Activated T-helper 1 cell treated with anti-CD3 and anti-CD28 coated beads, Interleukin-12 subunit alpha, Interleukin-12 subunit beta, Interleukin-2, Interleukin-4 antibody, amounts not matched to agents 30 ng/mL and 10 ng/mL and 1 ng/mL, durations not matched to agents 14 hours and 24 hours and 36 hours (primary cell): ENCODE data around the gene KDM4C. TPM values are rescaled to one million over a fixed set of nuclear protein-coding genes. Genes with fewer than 3 reads are reported as not detected.
A peak's percentile ranks its signal among the peaks of the same experiment; 100 is the strongest.

Source experiments
- DNase-seq: peaks from one replicate; pipeline ENCODE4 v3.0.0; 2021; ENCODE audit warnings: low spot score
- H3K27ac Mint-ChIP-seq: one replicate; pipeline ENCODE4 v1.8.0; 2021; ENCODE audit warnings: mild to moderate bottlenecking, mixed read lengths
- H3K27me3 Mint-ChIP-seq: one replicate; pipeline ENCODE4 v1.8.0; 2022; ENCODE audit warnings: mild to moderate bottlenecking, moderate library complexity, mixed read lengths; ENCODE audit not compliant: insufficient read depth
- H3K36me3 Mint-ChIP-seq: one replicate; pipeline ENCODE4 v1.8.0; 2021; ENCODE audit warnings: low read depth, mixed read lengths
- H3K4me1 Mint-ChIP-seq: one replicate; pipeline ENCODE4 v1.8.0; 2021; ENCODE audit warnings: low read depth, mixed read lengths
- H3K4me3 Mint-ChIP-seq: one replicate; pipeline ENCODE4 v1.8.0; 2021; ENCODE audit warnings: mild to moderate bottlenecking, moderate library complexity, mixed read lengths
- H3K9me3 Mint-ChIP-seq: one replicate; pipeline ENCODE4 v1.8.0; 2021; ENCODE audit warnings: mixed read lengths
- intact Hi-C: fragments of 100-400 bp; cut with micrococcal nuclease; formaldehyde crosslinking; loops from one replicate; pipeline ENCODE4 v1.15.1; 2024
- total RNA-seq: library from RNA; stranded (reverse); gene quantifications from 2 replicates; pipeline ENCODE4 v1.2.3, GENCODE V29; 2022

Gene KDM4C
- total RNA-seq, 1 donor from 2014 or later = 35.9 TPM

DNA sequence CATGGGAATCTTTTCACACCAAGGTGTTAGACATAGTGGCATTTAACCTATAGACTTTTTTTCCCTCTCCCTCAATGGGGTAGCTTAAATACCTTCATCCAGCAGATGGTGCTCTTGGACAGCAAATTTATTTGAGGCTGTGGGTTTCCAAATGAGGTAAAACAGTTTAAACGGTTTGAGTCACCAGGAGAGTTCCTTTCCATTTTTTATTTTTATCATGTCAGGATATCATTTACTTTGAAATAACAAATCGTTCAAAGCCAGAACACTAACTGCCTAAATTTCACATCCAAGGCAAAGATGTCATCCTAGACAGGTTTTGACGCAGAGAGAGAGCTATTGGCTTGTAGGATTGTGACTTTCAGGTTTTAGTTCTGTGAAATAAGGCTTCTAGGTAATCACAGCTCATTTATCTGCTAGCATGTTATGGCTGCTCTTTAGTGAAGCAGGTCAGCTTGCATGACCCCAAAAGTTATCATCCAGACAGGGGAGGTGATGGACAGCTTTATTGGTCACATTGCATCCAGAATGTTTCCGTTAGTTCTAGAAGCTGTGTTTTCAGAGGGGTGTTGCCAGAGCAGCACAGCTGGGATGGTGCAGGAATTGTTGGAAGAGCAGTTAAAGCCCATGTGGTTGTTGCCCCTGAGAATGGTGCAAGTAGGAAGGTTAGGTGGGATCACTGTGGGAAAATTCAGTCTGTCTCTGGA lies 69.8 kb downstream of the KDM4C start:
- Mint-ChIP-seq H3K9me3 (no peaks in the 10 kb centered on the region), H3K4me1 (peaks cover 10% of the 10 kb centered on the region), H3K27me3 (no peaks in the 10 kb centered on the region), H3K4me3 (no peak overlapping the region), H3K36me3 (peaks cover 22% of the 10 kb centered on the region), H3K27ac (peak overlapping the region; percentile 57)
- DNase-seq = peak; percentile 27
- intact Hi-C loops = loop anchor here (1.0 kb wide), 4 partner anchors 67 to 707 kb away; no protein-coding TSS in a partner anchor

DNA sequence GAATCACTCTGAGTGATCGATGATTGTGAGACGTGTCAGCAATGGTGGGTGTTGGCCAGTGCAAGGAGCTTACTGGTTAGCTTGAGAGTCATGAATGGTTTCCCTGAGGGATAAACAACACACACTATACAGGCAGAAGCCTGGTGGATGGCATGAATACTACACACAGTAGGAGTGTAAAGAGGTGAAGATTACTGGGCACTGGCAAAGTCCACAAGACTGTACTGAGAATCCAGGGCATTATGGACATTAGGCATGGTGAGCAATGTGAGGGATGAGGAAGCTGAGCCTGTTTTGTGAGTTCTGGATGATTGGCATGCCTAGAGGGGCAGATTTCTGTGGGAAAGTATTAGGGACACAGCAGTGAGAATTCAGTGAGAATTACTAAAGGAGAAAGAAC lies 71.3 kb downstream of the KDM4C start:
- intact Hi-C loops = no loop called here
- Mint-ChIP-seq H3K4me1 (peaks cover 10% of the 10 kb centered on the region), H3K27ac (no peak overlapping the region), H3K9me3 (no peaks in the 10 kb centered on the region), H3K27me3 (no peaks in the 10 kb centered on the region), H3K36me3 (peaks cover 14% of the 10 kb centered on the region), H3K4me3 (no peak overlapping the region)
- DNase-seq = no peak

DNA sequence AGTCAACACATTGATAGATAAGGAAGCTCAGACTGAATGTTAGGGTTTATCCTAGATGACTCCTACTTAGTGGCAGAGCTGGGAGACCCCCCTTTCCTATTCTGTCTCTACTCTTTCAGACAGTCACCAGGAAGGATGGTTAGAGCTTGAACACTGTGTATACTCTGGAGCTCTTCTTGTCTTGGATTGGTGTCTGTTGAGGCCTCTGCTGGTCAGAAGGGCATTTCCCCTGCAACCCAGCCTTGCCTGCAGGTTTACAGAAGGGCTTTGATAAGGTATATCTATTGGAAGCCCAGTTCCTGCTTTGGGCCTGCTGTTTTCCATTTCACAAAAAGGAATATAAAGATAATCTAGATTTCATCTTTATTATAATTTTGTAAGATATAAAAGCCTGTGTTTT lies 71.8 kb downstream of the KDM4C start:
- Mint-ChIP-seq H3K9me3 (no peaks in the 10 kb centered on the region), H3K36me3 (peaks cover 14% of the 10 kb centered on the region), H3K27ac (no peak overlapping the region), H3K27me3 (no peaks in the 10 kb centered on the region), H3K4me1 (peaks cover 10% of the 10 kb centered on the region), H3K4me3 (no peak overlapping the region)
- intact Hi-C loops = no loop called here
- no peak for DNase-seq

DNA sequence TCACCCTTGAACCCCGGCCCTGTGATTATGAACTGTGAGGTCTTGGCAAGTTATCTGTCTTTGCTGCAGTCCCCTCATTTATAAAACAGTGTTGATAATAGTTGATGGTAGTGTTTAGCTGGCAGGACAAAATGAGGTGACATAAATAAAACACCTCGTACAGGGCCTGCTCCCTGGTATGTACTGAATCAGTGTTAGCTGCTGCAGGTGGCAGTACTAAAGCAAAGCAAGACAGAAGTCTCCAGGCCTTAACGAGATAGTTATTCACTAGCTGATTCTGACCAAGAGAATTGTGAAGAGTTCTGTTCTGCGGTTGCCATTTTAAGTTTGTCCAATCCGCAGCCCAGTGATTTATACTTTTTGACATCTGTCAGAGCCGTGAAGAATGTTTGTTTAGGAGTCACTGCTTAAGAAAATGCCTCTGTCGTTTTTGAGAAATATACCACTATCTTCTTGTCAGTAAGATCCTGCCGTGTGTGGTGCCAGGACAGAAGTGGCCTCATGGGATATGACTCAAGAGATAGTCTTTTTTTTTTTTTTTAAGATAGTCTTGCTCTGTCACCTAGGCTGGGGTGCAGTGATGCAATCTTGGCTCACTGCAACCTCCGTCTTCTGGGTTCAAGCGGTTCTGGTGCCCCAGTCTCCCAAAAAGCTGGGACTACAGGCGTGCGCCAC lies 75.9 kb downstream of the KDM4C start:
- peaks cover 31% of the 10 kb centered on the region for H3K36me3 Mint-ChIP-seq
- H3K9me3 Mint-ChIP-seq = peaks cover 4% of the 10 kb centered on the region
- no peak overlapping the region for H3K4me3 Mint-ChIP-seq
- H3K4me1 Mint-ChIP-seq = no peaks in the 10 kb centered on the region
- no peak for DNase-seq
- H3K27ac Mint-ChIP-seq = no peak overlapping the region
- intact Hi-C loops = no loop called here
- H3K27me3 Mint-ChIP-seq = no peaks in the 10 kb centered on the region

DNA sequence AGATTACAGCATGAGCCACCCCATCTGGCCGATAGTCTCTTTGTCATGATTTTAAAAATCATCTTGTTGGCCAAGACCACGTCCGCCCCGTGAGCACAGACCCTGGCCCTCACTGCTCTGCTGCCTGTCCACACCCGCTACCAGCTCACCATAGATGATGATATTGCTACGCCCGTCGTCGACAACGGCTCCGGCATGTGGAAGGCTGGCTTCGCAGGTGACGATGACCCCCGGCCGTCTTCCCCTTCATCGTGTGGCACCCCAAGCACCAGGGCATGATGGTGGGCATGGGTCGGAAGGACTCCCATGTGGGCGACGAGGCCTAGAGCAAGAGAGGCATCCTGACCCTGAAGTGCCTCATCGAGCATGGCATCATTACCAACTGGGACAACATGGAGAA lies 76.5 kb downstream of the KDM4C start:
- Mint-ChIP-seq H3K4me3 (no peak overlapping the region), H3K27ac (no peak overlapping the region), H3K9me3 (peaks cover 4% of the 10 kb centered on the region), H3K36me3 (peaks cover 31% of the 10 kb centered on the region), H3K27me3 (no peaks in the 10 kb centered on the region), H3K4me1 (no peaks in the 10 kb centered on the region)
- no peak for DNase-seq
- intact Hi-C loops = no loop called here

DNA sequence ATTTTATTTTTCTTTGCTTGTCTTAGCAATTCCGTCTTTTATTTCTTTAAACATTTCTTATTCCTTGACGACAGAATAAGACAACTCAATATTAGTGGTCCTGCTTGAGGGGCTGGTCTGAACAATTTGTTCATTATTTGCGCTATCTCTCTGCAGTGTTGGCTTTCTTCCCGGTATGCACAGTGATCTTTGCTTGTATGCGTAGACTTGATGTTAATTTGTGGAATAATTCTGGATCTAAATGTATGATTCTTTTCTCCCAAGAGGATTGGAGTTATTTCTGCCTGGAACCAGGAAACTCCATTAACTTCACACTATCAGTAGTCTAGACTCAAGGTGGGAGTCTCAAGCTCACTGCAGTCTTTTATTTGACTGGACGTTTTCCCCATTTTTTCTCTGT lies 80.4 kb downstream of the KDM4C start:
- H3K36me3 Mint-ChIP-seq = peaks cover 25% of the 10 kb centered on the region
- no peak overlapping the region for H3K27ac Mint-ChIP-seq
- no peak for DNase-seq
- H3K9me3 Mint-ChIP-seq = peaks cover 4% of the 10 kb centered on the region
- intact Hi-C loops = no loop called here
- no peaks in the 10 kb centered on the region for H3K4me1 Mint-ChIP-seq
- no peaks in the 10 kb centered on the region for H3K27me3 Mint-ChIP-seq
- H3K4me3 Mint-ChIP-seq = no peak overlapping the region

DNA sequence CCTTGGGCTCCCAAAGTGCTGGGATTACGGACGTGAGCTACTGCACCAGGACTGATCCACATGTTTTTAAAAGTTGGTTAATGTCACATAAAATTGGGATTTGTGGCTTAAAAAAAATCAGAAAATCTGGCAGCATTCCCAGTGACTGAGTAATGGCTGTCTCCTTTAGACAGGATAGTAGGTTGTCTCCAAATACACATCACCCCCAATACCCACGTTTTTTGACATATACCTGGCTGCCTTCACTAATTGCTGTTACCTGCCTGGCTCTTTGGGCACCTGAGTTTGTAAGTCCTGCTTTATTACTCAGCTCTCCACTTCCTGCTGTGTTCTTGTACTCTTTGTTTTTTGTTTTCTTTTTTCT lies 84.8 kb downstream of the KDM4C start:
- Mint-ChIP-seq H3K36me3 (peaks cover 7% of the 10 kb centered on the region), H3K9me3 (no peaks in the 10 kb centered on the region), H3K27me3 (no peaks in the 10 kb centered on the region), H3K4me1 (no peaks in the 10 kb centered on the region), H3K4me3 (no peak overlapping the region), H3K27ac (no peak overlapping the region)
- intact Hi-C loops = no loop called here
- no peak for DNase-seq

DNA sequence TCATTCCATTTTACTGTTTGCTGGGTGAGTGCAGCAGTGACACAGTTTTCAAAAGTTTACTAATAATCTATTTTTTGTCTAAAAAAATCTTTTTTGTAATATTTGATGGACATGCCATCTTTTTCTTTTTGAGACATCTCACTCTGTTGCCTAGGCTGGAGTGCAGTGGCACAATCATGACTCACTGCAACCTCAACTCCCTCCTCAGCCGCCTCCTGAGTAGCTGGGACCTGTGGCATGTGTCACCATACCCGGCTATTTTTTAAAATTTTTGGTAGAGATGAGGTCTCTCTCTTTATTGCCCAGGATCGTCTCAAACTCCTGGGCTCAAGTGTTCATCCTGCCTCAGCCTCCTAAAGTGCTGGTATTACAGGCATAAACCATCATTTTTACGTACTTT lies 86.0 kb downstream of the KDM4C start:
- H3K36me3 Mint-ChIP-seq = peaks cover 2% of the 10 kb centered on the region
- no peak overlapping the region for H3K4me3 Mint-ChIP-seq
- H3K27me3 Mint-ChIP-seq = no peaks in the 10 kb centered on the region
- no peaks in the 10 kb centered on the region for H3K4me1 Mint-ChIP-seq
- DNase-seq = no peak
- no peaks in the 10 kb centered on the region for H3K9me3 Mint-ChIP-seq
- H3K27ac Mint-ChIP-seq = no peak overlapping the region
- intact Hi-C loops = no loop called here

DNA sequence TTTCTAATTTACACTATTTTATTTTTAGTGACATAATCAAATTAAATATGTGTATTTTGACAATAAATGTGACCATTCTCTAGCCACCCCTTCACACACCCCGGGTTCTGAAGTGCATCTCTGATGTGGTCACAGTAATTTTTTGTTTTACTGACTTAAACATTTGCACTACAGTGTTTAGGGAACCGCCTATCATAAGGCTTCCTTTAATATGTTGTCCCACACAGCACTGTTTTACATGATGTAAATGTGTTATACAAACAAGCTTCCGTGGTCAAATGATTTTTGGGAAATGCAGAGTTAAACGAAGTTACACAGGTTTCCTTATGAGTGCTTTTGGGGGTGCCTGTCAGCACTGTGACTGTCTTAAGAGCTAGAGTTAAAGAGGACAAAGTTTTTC lies 86.5 kb downstream of the KDM4C start:
- intact Hi-C loops = no loop called here
- Mint-ChIP-seq H3K4me1 (no peaks in the 10 kb centered on the region), H3K36me3 (peaks cover 3% of the 10 kb centered on the region), H3K9me3 (no peaks in the 10 kb centered on the region), H3K4me3 (no peak overlapping the region), H3K27ac (no peak overlapping the region), H3K27me3 (no peaks in the 10 kb centered on the region)
- DNase-seq = no peak

DNA sequence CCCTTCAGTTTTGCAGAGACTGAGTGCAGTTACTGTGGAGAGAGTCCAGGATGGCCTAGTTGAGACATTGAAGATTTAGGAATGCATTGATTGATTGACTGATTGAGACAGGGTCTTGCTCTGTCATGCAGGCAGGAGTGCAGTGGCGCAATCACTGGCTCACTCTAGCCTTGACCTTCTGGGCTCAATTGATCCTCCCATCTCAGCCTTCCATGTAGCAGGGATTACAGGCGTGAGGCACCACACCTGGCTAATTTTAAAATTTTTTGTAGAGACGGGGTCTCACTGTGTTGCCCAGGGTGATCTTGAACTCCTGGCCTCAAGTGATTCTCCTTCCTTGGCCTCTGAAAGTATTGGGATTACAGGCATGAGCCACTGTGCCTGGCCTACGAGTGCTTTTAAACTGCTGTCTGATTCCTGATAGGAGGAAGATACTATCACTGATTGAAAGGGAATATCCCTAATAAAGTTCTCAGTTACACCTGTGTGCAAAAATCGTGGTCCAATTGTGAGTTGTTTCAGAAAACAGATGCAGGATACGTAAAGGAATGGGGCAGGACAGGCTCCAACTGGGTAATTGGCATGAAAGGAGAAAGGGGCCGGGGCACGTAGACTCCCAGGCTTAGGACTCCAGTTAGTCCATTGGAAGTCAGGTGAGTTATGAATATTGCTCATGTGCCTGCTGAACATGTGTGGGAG lies 87.5 kb downstream of the KDM4C start:
- H3K27ac Mint-ChIP-seq = no peak overlapping the region
- no peaks in the 10 kb centered on the region for H3K4me1 Mint-ChIP-seq
- no peaks in the 10 kb centered on the region for H3K27me3 Mint-ChIP-seq
- no peak for DNase-seq
- H3K4me3 Mint-ChIP-seq = no peak overlapping the region
- no peaks in the 10 kb centered on the region for H3K9me3 Mint-ChIP-seq
- peaks cover 10% of the 10 kb centered on the region for H3K36me3 Mint-ChIP-seq
- intact Hi-C loops = no loop called here

DNA sequence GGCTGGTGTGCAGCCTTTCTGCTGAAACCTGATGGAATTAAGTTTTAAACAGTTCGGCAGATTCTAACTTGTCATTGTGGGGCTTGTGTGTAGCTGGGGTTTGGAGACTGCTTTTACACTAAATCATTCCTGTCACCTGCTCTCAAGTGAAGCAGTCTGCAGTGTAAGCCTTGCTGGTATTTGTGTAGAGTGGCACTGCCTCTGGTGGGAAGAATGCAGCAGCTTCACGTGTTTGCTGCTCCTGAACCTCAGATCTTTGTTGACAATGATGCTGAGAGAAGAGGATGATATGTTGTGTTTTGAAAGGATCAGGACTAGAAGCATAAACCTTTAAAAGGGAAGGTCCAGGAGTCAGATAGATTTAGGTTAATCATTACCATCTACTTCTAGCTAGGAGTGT lies 88.1 kb downstream of the KDM4C start:
- Mint-ChIP-seq H3K27ac (no peak overlapping the region), H3K27me3 (no peaks in the 10 kb centered on the region), H3K9me3 (no peaks in the 10 kb centered on the region), H3K4me3 (no peak overlapping the region), H3K4me1 (no peaks in the 10 kb centered on the region), H3K36me3 (peaks cover 10% of the 10 kb centered on the region)
- DNase-seq = no peak
- intact Hi-C loops = no loop called here

DNA sequence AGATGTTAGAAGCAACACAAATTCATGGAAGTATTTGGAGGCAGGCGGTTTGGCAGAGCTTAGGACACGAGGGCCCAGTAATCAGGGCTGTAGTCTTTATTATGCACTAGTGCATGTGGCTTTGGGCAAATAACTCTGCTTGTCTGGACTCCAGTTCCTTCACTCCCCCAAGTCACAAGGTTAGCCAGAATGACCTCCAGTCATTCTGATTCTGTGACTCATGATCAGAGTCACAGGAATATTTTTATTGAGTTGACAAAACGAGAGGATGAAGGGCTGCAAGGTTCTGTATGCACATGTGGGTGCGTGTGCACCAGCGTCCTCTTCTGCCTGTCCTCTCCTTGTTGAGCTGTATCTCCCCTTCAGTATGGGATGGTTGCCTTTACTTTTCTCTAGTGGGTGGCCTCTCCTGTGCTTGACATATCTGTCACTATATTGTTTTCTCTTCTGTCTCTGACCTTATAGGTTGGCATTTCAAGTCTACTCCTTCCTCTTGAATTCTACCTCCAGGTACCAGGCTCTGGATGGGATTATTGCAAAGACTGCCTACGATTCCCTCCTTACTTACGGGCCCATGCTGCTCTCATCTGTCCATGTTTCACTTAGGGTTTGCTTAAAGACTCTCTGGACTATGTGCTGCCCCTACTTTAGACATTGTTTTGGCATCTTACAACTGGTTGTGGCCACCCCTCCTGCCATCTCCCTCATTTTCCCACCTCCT lies 94.6 kb downstream of the KDM4C start:
- Mint-ChIP-seq H3K9me3 (no peaks in the 10 kb centered on the region), H3K4me3 (no peak overlapping the region), H3K36me3 (peaks cover 14% of the 10 kb centered on the region), H3K27ac (no peak overlapping the region), H3K27me3 (no peaks in the 10 kb centered on the region), H3K4me1 (no peaks in the 10 kb centered on the region)
- intact Hi-C loops = no loop called here
- DNase-seq = no peak

DNA sequence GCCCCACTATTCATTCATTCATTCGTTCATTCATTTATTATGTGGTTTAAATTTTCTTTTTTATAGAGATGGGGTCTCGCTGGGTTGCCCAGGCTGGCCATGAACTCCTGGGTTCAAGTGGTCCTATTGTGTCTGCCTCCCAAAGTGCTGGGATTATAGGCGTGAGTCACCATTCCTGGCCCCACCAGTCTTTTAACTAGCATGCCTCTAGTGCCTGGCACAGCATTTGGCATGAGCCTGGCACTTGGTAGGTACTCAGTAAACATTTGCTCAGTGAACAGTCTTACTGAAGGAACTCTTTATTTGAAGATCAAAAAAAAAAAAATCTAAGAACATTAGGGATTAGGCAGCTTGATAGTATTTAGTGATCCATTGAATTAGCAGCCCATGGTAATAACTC lies 98.1 kb downstream of the KDM4C start:
- Mint-ChIP-seq H3K27me3 (no peaks in the 10 kb centered on the region), H3K36me3 (peaks cover 6% of the 10 kb centered on the region), H3K4me1 (no peaks in the 10 kb centered on the region), H3K27ac (no peak overlapping the region), H3K4me3 (no peak overlapping the region), H3K9me3 (no peaks in the 10 kb centered on the region)
- intact Hi-C loops = no loop called here
- DNase-seq = no peak
